ENCODE results near the gene CDCA3.

Gene CDCA3

DNA sequence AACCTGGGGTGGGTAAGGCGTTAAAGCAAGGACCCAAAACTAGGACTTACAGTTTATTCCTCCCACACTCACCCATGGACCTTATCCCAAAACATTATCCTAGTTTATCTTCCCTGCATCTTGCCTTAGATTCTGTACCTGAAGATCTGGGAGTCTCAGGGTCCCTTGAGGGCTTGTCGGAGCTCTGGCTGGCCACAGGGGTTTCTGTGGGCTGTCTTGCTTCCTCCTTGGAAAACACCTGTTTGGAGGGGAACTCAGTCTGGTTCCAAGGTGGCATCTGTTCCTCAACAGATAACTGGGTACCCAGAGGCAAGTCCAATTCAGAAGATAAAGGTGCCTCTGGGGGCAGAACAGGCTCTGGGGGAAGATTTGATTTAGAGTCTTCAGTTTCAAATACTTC lies 1.7 kb downstream of the CDCA3 start:
- TF ChIP-seq, protein P1, sequence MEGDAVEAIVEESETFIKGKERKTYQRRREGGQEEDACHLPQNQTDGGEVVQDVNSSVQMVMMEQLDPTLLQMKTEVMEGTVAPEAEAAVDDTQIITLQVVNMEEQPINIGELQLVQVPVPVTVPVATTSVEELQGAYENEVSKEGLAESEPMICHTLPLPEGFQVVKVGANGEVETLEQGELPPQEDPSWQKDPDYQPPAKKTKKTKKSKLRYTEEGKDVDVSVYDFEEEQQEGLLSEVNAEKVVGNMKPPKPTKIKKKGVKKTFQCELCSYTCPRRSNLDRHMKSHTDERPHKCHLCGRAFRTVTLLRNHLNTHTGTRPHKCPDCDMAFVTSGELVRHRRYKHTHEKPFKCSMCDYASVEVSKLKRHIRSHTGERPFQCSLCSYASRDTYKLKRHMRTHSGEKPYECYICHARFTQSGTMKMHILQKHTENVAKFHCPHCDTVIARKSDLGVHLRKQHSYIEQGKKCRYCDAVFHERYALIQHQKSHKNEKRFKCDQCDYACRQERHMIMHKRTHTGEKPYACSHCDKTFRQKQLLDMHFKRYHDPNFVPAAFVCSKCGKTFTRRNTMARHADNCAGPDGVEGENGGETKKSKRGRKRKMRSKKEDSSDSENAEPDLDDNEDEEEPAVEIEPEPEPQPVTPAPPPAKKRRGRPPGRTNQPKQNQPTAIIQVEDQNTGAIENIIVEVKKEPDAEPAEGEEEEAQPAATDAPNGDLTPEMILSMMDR (IDR thresholded peaks at IDR 0.05; ENCODE audit: low read depth, low read length, missing control alignments), result no peak
- no peak for DNase-seq (ENCODE audit: extremely low read depth, low read depth)
- H3K4me3 ChIP-seq (replicated peaks; ENCODE audit: low read depth, low read length), result peak overlapping the region; percentile 69

DNA sequence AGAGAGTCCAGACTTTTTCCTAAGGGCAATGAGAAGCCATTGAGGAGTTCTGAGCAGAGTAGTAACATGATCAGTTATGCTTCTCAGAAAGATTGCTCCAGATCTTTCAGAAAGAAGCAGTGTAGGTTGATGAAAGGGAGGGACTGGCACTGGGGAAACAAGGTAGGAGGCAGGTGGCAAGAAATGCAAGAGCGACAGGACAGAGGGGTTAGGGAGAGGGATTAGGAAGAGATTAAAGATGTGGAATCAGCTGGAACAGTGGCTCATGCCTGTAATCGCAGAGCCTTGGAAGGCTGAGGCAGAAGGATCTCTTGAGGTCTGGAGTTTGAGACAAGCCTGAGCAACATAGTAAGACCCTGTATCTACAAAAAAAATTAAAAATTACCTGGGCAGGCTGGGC lies 3.4 kb downstream of the CDCA3 start:
- DNase-seq (ENCODE audit: extremely low read depth, low read depth), result no peak
- TF ChIP-seq, protein P1 (IDR thresholded peaks at IDR 0.05; ENCODE audit: low read depth, low read length, missing control alignments), result no peak
- H3K4me3 ChIP-seq (replicated peaks; ENCODE audit: low read depth, low read length), result no peak overlapping the region

DNA sequence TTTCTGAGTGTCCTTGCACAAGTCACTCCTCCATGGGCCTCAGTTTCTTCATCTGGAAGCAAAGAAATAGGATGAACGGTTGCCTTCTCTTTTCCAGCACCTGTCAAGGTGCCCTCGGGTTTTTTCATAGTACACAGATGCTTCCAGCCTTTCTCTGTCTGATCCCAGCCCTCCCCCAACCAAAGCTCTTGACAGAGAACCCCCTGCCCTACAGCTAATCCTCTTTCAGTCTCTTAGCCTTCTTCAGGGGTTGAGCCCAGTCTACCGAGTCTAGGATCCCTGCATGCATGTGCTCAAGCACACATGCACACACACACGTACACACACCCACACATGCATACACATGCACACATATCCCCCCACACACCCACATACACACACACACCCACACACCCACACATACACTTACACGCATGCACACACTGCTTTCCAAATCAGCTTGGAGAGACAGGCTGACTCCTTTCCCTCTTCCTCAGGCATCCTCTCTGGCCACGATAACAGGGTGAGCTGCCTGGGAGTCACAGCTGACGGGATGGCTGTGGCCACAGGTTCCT lies 4.7 kb downstream of the CDCA3 start:
- DNase-seq (ENCODE audit: extremely low read depth, low read depth), result no peak
- TF ChIP-seq, protein P1 (IDR thresholded peaks at IDR 0.05; ENCODE audit: low read depth, low read length, missing control alignments), result no peak
- H3K4me3 ChIP-seq (replicated peaks; ENCODE audit: low read depth, low read length), result no peak overlapping the region

DNA sequence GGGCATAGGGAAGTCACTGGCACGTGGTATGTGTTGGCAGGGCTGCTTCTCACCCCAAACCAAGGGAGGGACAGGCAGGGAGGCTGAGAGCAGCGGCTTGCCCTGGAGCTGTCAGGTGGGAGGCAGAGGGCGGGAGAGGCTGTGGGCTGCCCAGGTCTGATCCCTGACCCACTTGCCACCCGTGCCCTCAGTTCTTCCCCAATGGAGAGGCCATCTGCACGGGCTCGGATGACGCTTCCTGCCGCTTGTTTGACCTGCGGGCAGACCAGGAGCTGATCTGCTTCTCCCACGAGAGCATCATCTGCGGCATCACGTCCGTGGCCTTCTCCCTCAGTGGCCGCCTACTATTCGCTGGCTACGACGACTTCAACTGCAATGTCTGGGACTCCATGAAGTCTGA lies 5.7 kb downstream of the CDCA3 start:
- no peak overlapping the region for H3K4me3 ChIP-seq (replicated peaks; ENCODE audit: low read depth, low read length)
- TF ChIP-seq, protein P1 (IDR thresholded peaks at IDR 0.05; ENCODE audit: low read depth, low read length, missing control alignments), result no peak
- DNase-seq (ENCODE audit: extremely low read depth, low read depth), result no peak

DNA sequence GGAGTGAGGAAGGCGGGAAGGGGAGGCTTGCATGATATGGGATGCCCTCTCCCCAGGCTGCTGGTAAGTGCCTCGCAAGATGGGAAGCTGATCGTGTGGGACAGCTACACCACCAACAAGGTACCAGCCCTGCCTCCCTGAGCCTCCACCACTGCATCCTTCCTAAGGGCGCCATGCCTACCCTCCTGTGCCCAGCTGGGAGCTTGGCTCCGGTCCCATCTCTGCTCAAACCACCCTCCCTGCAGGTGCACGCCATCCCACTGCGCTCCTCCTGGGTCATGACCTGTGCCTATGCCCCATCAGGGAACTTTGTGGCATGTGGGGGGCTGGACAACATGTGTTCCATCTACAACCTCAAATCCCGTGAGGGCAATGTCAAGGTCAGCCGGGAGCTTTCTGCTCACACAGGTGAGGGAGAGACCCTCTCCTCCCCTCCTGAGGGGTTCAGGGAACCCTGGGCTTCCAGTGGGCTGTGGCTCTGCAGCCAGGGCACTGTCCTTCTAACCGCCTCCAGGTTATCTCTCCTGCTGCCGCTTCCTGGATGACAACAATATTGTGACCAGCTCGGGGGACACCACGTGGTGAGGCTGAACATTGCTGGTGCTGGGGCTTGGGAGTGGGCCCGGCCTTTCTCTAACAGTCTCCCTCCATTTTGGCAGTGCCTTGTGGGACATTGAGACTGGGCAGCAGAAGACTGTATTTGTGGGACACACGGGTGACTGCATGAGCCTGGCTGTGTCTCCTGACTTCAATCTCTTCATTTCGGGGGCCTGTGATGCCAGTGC lies 7.8 kb downstream of the CDCA3 start:
- H3K4me3 ChIP-seq (replicated peaks; ENCODE audit: low read depth, low read length), result no peak overlapping the region
- DNase-seq (ENCODE audit: extremely low read depth, low read depth), result no peak
- TF ChIP-seq, protein P1 (IDR thresholded peaks at IDR 0.05; ENCODE audit: low read depth, low read length, missing control alignments), result no peak

DNA sequence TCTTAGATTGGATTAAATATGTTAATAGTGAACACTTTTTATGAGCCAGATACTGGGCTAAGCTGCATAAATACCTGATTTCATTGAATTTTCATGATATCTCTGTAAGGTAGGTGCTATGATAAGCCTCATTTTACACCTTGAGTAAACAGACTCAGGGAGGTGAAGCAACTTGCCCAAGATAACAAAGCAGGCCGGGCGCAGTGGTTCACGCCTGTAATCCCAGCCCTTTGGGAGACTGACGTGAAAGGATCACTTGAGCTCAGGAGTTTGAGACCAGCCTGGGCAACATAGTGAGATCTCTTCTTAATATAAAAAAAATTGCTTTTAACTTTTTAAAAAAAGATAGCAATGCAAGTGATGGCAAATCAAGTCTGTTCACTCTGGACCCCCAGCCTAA lies 9.0 kb downstream of the CDCA3 start:
- no peak overlapping the region for H3K4me3 ChIP-seq (replicated peaks; ENCODE audit: low read depth, low read length)
- TF ChIP-seq, protein P1 (IDR thresholded peaks at IDR 0.05; ENCODE audit: low read depth, low read length, missing control alignments), result no peak
- no peak for DNase-seq (ENCODE audit: extremely low read depth, low read depth)

All from HFF-Myc (cell line).